Large intestine (tissue), 12 donors: Measurements from ENCODE around the gene MPC2. TPM values are rescaled to one million over a fixed set of nuclear protein-coding genes. Genes with fewer than 3 reads are reported as not detected.
A peak's percentile ranks its signal among the peaks of the same experiment; 100 is the strongest.

ENCODE experiments used
- DNase-seq, 2 donors: peaks; one replicate each; pipeline versions ENCODE4 v3.0.0 to v3.0.0-alpha.2; 2013
- H3K27ac ChIP-seq: one replicate; pipeline ENCODE4 v1.5.1; 2013; ENCODE audit warnings: low read length
- H3K27me3 ChIP-seq: 2 replicates; pipeline ENCODE4 v1.6.1; 2013; ENCODE audit warnings: low read length; ENCODE audit not compliant: control insufficient read depth, insufficient read depth
- H3K36me3 ChIP-seq: 2 replicates; pipeline ENCODE4 v1.6.1; 2013; ENCODE audit warnings: low read length; ENCODE audit not compliant: control insufficient read depth, insufficient read depth
- H3K4me1 ChIP-seq: one replicate; pipeline ENCODE4 v1.6.1; 2013; ENCODE audit warnings: low read length; ENCODE audit not compliant: control insufficient read depth, insufficient read depth
- H3K4me3 ChIP-seq: one replicate; pipeline ENCODE4 v1.5.1; 2013; ENCODE audit warnings: low read length
- H3K9me3 ChIP-seq: one replicate; pipeline ENCODE4 v1.6.1; 2013; ENCODE audit warnings: mild to moderate bottlenecking, low read depth, low read length, moderate library complexity; ENCODE audit not compliant: control insufficient read depth
- WGBS: methylation state at CpG from one replicate; pipeline ENCODE4 v1.1.5; 2013; ENCODE audit warnings: low lambda C conversion rate; ENCODE audit not compliant: insufficient coverage; 5-methylcytosine and 5-hydroxymethylcytosine counted together
- long read RNA-seq, 11 donors: transcript quantifications; one replicate each; lab custom pipeline, GENCODE V29; 2026
- polyA plus RNA-seq: library from polyadenylated mRNA; unstranded; fragments of 120-200 nt; gene quantifications from one replicate; pipeline ENCODE4 v1.2.1, GENCODE V29; 2013

Gene MPC2
- polyA plus RNA-seq, result 149 TPM
- long read RNA-seq, donor 1, transcript MPC2-202 (5 exons, 2,177 nt), result major isoform, 80 of 104 reads
- long read RNA-seq, donor 1, partial matches to known transcripts, result 24 of 104 reads
- long read RNA-seq, donor 1, other reads (novel, unspliced or antisense), result 0 of 104 reads
- long read RNA-seq, donor 2, transcript MPC2-202 (5 exons, 2,177 nt), result major isoform, 184 of 241 reads
- long read RNA-seq, donor 2, partial matches to known transcripts, result 57 of 241 reads
- long read RNA-seq, donor 2, other reads (novel, unspliced or antisense), result 0 of 241 reads
- long read RNA-seq, donor 3, result 0 reads
- long read RNA-seq, donor 4, transcript MPC2-202 (5 exons, 2,177 nt), result major isoform, 29 of 35 reads
- long read RNA-seq, donor 4, partial matches to known transcripts, result 6 of 35 reads
- long read RNA-seq, donor 4, other reads (novel, unspliced or antisense), result 0 of 35 reads
- long read RNA-seq, donor 5, transcript MPC2-202 (5 exons, 2,177 nt), result major isoform, 65 of 115 reads
- long read RNA-seq, donor 5, partial matches to known transcripts, result 50 of 115 reads
- long read RNA-seq, donor 5, other reads (novel, unspliced or antisense), result 0 of 115 reads
- long read RNA-seq, donor 6, transcript MPC2-202 (5 exons, 2,177 nt), result major isoform, 138 of 210 reads
- long read RNA-seq, donor 6, partial matches to known transcripts, result 72 of 210 reads
- long read RNA-seq, donor 6, other reads (novel, unspliced or antisense), result 0 of 210 reads
- long read RNA-seq, donor 7, transcript MPC2-202 (5 exons, 2,177 nt), result major isoform, 85 of 124 reads
- long read RNA-seq, donor 7, partial matches to known transcripts, result 39 of 124 reads
- long read RNA-seq, donor 7, other reads (novel, unspliced or antisense), result 0 of 124 reads
- long read RNA-seq, donor 8, transcript MPC2-202 (5 exons, 2,177 nt), result major isoform, 226 of 373 reads
- long read RNA-seq, donor 8, partial matches to known transcripts, result 147 of 373 reads
- long read RNA-seq, donor 8, other reads (novel, unspliced or antisense), result 0 of 373 reads
- long read RNA-seq, donor 9, transcript MPC2-202 (5 exons, 2,177 nt), result major isoform, 203 of 323 reads
- long read RNA-seq, donor 9, partial matches to known transcripts, result 120 of 323 reads
- long read RNA-seq, donor 9, other reads (novel, unspliced or antisense), result 0 of 323 reads
- long read RNA-seq, donor 10, transcript MPC2-202 (5 exons, 2,177 nt), result major isoform, 176 of 268 reads
- long read RNA-seq, donor 10, partial matches to known transcripts, result 92 of 268 reads
- long read RNA-seq, donor 10, other reads (novel, unspliced or antisense), result 0 of 268 reads
- long read RNA-seq, donor 11, transcript MPC2-202 (5 exons, 2,177 nt), result major isoform, 106 of 157 reads
- long read RNA-seq, donor 11, partial matches to known transcripts, result 51 of 157 reads
- long read RNA-seq, donor 11, other reads (novel, unspliced or antisense), result 0 of 157 reads

DNA sequence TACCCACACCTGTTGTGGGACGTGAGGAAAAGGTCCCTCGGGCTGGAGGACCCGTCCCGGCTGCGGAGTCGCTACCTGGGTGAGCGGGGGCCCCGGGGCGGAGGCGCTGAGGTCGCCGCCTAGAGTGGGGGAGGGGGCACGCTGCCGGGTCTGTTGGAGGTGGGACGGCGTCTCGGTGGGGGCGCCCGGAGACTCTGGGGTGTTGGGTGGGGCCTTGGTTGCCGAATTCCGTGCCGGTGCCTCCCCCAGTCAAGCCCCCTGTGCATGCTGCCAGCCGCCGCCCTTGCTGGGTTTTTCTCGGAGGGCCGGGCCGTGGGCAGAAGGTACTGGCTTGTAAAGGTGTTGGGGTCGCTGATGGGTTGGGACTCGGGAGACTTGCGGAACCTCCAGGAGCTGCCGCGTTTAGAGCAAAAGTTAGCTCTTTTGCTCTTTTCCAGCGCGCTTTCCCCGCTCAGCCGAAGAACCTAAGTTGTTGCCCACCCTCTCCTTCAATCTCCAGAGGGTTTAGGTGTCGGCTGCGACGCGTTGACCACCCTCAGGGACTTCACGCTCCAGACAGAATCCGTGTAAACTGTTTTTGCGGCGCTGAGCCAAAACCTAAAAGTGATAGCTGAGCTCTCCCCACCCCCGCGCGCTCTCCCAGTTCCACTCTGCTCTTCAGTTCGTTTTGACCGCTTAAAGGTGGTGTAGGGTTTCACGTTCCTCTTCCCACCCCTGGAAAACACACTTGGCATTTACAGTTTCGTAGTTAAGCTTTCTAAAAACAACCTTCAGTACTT, at the start of gene MPC2:
Gene MPC2 (minus strand): TSS at position 143 of the 779 bp plus-strand sequence. CDS start 1,231 bp downstream, outside the sequence.
- no peaks in the 10 kb centered on the region for H3K27me3 ChIP-seq
- peak within 1 kb of the TSS; percentile 98 for H3K4me3 ChIP-seq
- H3K36me3 ChIP-seq, result no peaks in the 10 kb centered on the region
- H3K4me1 ChIP-seq, result no peaks in the 10 kb centered on the region
- WGBS, result 0% methylated on average over 3 of the region's 51 CpGs
- DNase-seq, result peak; percentile 31 to 72
- no peaks in the 10 kb centered on the region for H3K9me3 ChIP-seq
- H3K27ac ChIP-seq, result peak within 1 kb of the TSS; percentile 96

DNA sequence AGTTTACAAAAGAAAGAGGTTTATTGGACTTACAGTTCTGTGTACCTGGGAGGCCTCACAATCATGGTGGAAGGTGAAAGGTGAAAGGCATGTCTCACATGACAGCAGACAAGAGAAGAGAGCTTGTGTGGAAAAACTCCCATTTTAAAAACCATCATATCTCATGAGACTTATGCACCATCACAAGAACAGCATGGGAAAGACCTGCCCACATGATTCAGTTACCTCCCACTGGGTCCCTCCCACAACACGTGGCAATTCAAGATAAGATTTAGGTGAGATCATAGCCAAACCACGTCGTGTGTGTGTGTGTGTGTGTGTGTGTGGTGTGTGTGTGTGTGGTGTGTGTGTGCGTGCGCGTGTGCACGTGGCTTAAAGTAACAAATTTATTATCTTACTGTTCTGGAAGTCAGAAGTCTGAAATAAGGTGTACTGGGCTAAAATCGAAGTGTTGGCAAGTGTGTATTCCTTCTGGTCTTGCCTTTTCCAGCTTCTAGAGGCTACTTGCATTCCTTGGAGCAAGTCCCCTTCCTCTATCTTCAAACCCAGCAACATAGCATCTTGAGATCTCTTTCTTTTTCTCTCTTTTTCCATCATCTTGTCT, 48.1 kb upstream of the MPC2 start:
- Histone ChIP-seq H3K4me3 (no peak overlapping the region), H3K4me1 (no peaks in the 10 kb centered on the region), H3K27ac (no peak overlapping the region), H3K9me3 (peaks cover 4% of the 10 kb centered on the region), H3K36me3 (peaks cover 15% of the 10 kb centered on the region), H3K27me3 (no peaks in the 10 kb centered on the region)
- peak; percentile 8 to 9 for DNase-seq
- 76% methylated on average over 5 of the region's 8 CpGs for WGBS

DNA sequence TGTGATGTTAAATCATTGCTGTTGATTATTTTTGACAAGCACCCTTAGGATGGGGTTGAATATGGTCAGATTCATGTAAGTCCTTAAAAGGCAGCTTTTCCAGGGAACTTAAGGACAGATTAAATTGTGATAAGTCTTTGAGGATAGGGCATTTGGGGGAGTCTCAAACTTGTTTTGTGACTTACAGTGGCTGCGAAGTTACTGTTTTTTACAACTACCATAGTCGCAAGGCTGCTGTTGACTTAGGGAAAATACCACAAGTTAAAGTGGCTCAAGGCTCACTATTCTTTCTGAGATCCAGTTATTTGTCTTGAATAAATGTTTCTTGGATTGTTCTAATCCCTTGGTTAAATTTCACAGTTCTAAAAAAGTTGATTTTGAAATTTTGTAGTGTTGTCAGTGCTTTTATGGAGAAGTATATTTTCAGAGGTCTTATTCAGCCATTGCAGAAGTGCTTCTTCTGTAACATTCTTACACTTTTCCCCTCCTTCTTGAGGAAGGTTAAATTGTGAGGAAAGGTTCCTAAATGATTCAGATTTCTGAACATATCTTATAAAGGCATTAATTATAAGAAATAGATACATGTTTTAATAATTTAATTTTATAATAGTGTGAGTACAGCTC, 47.0 kb upstream of the MPC2 start:
- Histone ChIP-seq H3K27ac (no peak overlapping the region), H3K27me3 (no peaks in the 10 kb centered on the region), H3K9me3 (peaks cover 4% of the 10 kb centered on the region), H3K4me3 (no peak overlapping the region), H3K4me1 (no peaks in the 10 kb centered on the region), H3K36me3 (peaks cover 15% of the 10 kb centered on the region)
- WGBS, result 100% methylated on average over 1 of the region's 2 CpGs
- DNase-seq, result no peak

DNA sequence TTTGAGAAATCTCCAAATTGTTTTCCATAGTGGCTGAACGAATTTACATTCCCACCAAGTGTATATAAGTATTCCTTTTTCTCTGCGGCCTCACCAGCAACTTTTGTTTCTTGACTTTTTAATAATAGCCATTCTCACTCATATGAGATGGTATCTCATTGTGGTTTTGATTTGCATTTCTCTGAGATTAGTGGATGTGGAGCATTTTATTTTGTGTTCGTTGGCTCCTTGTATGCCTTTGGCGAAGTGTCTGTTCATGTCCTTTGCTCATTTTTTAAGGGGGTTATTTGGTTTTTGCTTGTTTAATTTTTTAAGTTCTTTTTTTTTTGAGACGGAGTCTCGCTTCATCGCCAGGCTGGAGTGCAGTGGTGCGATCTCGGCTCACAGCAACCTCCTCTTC, 45.1 kb upstream of the MPC2 start:
- 98% methylated on average over 7 of the region's 9 CpGs for WGBS
- peaks cover 4% of the 10 kb centered on the region for H3K9me3 ChIP-seq
- DNase-seq, result no peak
- H3K36me3 ChIP-seq, result peaks cover 15% of the 10 kb centered on the region
- H3K27me3 ChIP-seq, result no peaks in the 10 kb centered on the region
- H3K27ac ChIP-seq, result no peak overlapping the region
- H3K4me3 ChIP-seq, result no peak overlapping the region
- H3K4me1 ChIP-seq, result no peaks in the 10 kb centered on the region

DNA sequence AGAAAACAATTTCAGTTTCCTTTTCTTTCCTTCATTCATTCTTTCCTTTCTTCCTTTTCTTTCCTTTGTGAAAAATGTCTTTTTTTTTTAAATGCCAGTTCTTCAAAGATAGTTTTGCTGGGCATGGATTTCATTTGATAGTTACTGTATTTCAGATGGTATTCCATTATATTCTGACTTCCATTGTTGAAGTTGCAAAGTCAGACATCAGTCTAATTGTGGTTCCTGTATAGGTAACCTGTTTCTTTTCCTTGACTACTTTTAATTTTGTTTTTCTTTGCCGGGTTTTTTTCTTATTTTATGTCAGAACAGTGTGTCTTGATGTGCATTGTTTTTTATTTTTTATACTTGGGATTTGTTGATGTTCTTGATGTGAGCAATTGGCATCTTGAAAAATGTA, 40.4 kb upstream of the MPC2 start:
- 90% methylated on average over 1 of the region's 1 CpG for WGBS
- Histone ChIP-seq H3K27ac (no peak overlapping the region), H3K4me3 (no peak overlapping the region), H3K27me3 (no peaks in the 10 kb centered on the region), H3K4me1 (no peaks in the 10 kb centered on the region), H3K9me3 (peaks cover 2% of the 10 kb centered on the region), H3K36me3 (peaks cover 23% of the 10 kb centered on the region)
- DNase-seq, result no peak

DNA sequence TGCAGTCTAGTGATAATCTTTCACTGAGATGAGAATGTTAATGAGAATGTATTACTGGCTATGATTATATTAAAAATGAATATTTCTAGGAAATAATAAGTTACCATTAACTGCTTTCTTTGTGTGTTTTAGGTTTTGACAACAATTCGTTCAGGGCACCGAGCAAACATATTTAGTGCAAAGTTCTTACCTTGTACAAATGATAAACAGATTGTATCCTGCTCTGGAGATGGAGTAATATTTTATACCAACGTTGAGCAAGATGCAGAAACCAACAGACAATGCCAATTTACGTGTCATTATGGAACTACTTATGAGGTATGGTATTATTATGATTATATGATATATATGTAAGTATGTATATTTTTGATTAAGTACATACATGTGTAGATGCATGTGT, 37.8 kb upstream of the MPC2 start:
- H3K4me1 ChIP-seq, result no peaks in the 10 kb centered on the region
- WGBS, result no CpG with 5 or more reads among the region's 4 CpGs
- H3K27me3 ChIP-seq, result no peaks in the 10 kb centered on the region
- no peak overlapping the region for H3K27ac ChIP-seq
- no peaks in the 10 kb centered on the region for H3K9me3 ChIP-seq
- no peak overlapping the region for H3K4me3 ChIP-seq
- peaks cover 19% of the 10 kb centered on the region for H3K36me3 ChIP-seq
- no peak for DNase-seq

DNA sequence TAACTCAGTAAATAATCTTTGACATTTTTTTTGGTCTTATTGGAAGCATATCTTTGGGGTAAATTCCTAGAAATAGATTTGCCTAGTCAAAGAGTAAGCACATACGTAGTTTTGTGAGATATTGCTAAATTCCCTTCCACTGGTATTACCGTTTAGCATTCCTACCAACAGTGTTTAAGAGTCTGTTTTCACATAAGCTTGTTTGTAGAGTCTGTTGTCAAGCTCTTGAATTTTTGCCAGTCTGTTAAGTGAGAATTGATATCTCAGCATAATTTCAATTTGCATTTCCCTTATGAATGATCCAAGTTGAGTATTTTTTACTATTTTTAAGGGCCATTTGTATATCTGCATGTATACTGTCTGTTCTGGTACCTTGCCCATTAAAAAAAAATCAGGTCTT, 37.0 kb upstream of the MPC2 start:
- no peaks in the 10 kb centered on the region for H3K9me3 ChIP-seq
- H3K27me3 ChIP-seq, result no peaks in the 10 kb centered on the region
- H3K27ac ChIP-seq, result no peak overlapping the region
- no peak overlapping the region for H3K4me3 ChIP-seq
- H3K4me1 ChIP-seq, result no peaks in the 10 kb centered on the region
- no peak for DNase-seq
- peaks cover 19% of the 10 kb centered on the region for H3K36me3 ChIP-seq
- WGBS, result no CpG with 5 or more reads among the region's 2 CpGs

DNA sequence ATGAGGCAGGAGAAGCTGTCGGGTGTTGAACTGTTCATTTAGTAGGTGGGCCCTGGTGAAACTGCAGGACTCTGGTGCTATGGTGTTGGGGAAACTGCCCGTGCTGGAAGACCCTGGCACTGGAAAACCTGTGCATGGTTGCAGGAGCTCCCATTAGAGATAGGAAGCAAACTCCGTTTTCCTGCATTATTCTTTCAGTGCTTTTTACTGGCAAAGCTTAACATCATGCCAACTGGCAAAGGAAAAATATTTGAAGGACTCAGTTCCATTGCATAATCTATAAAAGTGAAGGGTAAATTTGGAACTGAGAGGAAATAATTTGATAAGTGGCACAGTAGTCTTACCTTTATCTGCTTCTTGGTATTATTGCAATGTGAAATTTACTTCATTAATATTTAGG, 31.7 kb upstream of the MPC2 start:
- Histone ChIP-seq H3K27ac (no peak overlapping the region), H3K4me1 (peaks cover 3% of the 10 kb centered on the region), H3K36me3 (peaks cover 16% of the 10 kb centered on the region), H3K9me3 (no peaks in the 10 kb centered on the region), H3K4me3 (no peak overlapping the region), H3K27me3 (no peaks in the 10 kb centered on the region)
- DNase-seq, result no peak
- 100% methylated on average over 1 of the region's 3 CpGs for WGBS

- Histone ChIP-seq H3K4me1 (peaks cover 3% of the 10 kb centered on the region), H3K9me3 (no peaks in the 10 kb centered on the region), H3K27me3 (no peaks in the 10 kb centered on the region), H3K4me3 (no peak overlapping the region), H3K27ac (peak overlapping the region; percentile 8), H3K36me3 (peaks cover 16% of the 10 kb centered on the region)
- 0% methylated on average over 1 of the region's 4 CpGs for WGBS
- DNase-seq, result peak in 1 of 2 donors; percentile 14
Measured at GRCh38 chr1:167966050-167966449, 29.2 kb upstream of the MPC2 start.
